ENCODE measurements around the gene CHMP4A. TPM values are rescaled to one million over a fixed set of nuclear protein-coding genes. Genes with fewer than 3 reads are reported as not detected.

The CHMP4A gene
- total RNA-seq, 1 donor from 2014 or later = 32.2 TPM

GRCh38 chr14:24190416-24190815 lies 22.9 kb downstream of the CHMP4A start:
- no peak overlapping the region for H3K27ac Mint-ChIP-seq (ENCODE audit: unreplicated experiment)
- no peaks in the 10 kb centered on the region for H3K27me3 ChIP-seq (ENCODE audit: insufficient read depth, low read length)
- no peak overlapping the region for H3K4me2 ChIP-seq (ENCODE audit: low read length)
- FAIRE-seq (no peak), DNase-seq (ENCODE audit: low read depth) (no peak)
- no peak overlapping the region for H2AFZ ChIP-seq (ENCODE audit: low read depth, low read length)
- peaks cover 28% of the 10 kb centered on the region for H3K36me3 ChIP-seq (ENCODE audit: insufficient read depth, low read length)
- H3K27ac ChIP-seq (ENCODE audit: low read depth, low read length) = no peak overlapping the region
- no peak overlapping the region for H3K9ac ChIP-seq (ENCODE audit: low read length)
- peaks cover 26% of the 10 kb centered on the region for H3K4me1 Mint-ChIP-seq (ENCODE audit: low read depth, unreplicated experiment)
- no peaks in the 10 kb centered on the region for H3K9me3 Mint-ChIP-seq (ENCODE audit: unreplicated experiment)
- H3K9me3 ChIP-seq (ENCODE audit: insufficient read depth, low read depth, low read length) = no peaks in the 10 kb centered on the region
- H4K20me1 ChIP-seq (ENCODE audit: insufficient read depth, low read length) = peaks cover 21% of the 10 kb centered on the region
- no peaks in the 10 kb centered on the region for H3K27me3 Mint-ChIP-seq (ENCODE audit: low read depth, unreplicated experiment)
- TF ChIP-seq, protein P1, sequence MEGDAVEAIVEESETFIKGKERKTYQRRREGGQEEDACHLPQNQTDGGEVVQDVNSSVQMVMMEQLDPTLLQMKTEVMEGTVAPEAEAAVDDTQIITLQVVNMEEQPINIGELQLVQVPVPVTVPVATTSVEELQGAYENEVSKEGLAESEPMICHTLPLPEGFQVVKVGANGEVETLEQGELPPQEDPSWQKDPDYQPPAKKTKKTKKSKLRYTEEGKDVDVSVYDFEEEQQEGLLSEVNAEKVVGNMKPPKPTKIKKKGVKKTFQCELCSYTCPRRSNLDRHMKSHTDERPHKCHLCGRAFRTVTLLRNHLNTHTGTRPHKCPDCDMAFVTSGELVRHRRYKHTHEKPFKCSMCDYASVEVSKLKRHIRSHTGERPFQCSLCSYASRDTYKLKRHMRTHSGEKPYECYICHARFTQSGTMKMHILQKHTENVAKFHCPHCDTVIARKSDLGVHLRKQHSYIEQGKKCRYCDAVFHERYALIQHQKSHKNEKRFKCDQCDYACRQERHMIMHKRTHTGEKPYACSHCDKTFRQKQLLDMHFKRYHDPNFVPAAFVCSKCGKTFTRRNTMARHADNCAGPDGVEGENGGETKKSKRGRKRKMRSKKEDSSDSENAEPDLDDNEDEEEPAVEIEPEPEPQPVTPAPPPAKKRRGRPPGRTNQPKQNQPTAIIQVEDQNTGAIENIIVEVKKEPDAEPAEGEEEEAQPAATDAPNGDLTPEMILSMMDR (IDR thresholded peaks at IDR 0.05; ENCODE audit: insufficient read depth, low read depth, low read length) = no peak
- TF ChIP-seq EZH2 (IDR thresholded peaks at IDR 0.05; ENCODE audit: insufficient read depth, low read length) = no peak
- H3K36me3 Mint-ChIP-seq (ENCODE audit: low read depth, unreplicated experiment) = peaks cover 17% of the 10 kb centered on the region
- H3K79me2 ChIP-seq (ENCODE audit: insufficient read depth, low read length) = peaks cover 68% of the 10 kb centered on the region
- no peak overlapping the region for H3K4me3 Mint-ChIP-seq (ENCODE audit: unreplicated experiment)
- H3K4me3 ChIP-seq (ENCODE audit: insufficient read depth, low read depth, low read length) = no peak overlapping the region
- peaks cover 17% of the 10 kb centered on the region for H3K4me1 ChIP-seq (ENCODE audit: insufficient read depth, low read length)

GRCh38 chr14:24189460-24189859 lies 23.8 kb downstream of the CHMP4A start:
- Mint-ChIP-seq H3K27ac (ENCODE audit: unreplicated experiment) (peak overlapping the region; percentile 20), H3K36me3 (ENCODE audit: low read depth, unreplicated experiment) (peaks cover 16% of the 10 kb centered on the region), H3K4me1 (ENCODE audit: low read depth, unreplicated experiment) (peaks cover 20% of the 10 kb centered on the region), H3K9me3 (ENCODE audit: unreplicated experiment) (no peaks in the 10 kb centered on the region), H3K4me3 (ENCODE audit: unreplicated experiment) (peak overlapping the region; percentile 91), H3K27me3 (ENCODE audit: low read depth, unreplicated experiment) (no peaks in the 10 kb centered on the region)
- Histone ChIP-seq H3K9ac (ENCODE audit: low read length) (no peak overlapping the region), H3K27ac (ENCODE audit: low read depth, low read length) (no peak overlapping the region), H2AFZ (ENCODE audit: low read depth, low read length) (no peak overlapping the region), H3K4me1 (ENCODE audit: insufficient read depth, low read length) (peaks cover 14% of the 10 kb centered on the region), H4K20me1 (ENCODE audit: insufficient read depth, low read length) (peaks cover 25% of the 10 kb centered on the region), H3K79me2 (ENCODE audit: insufficient read depth, low read length) (peaks cover 59% of the 10 kb centered on the region), H3K36me3 (ENCODE audit: insufficient read depth, low read length) (peaks cover 32% of the 10 kb centered on the region), H3K27me3 (ENCODE audit: insufficient read depth, low read length) (no peaks in the 10 kb centered on the region), H3K4me3 (ENCODE audit: insufficient read depth, low read depth, low read length) (no peak overlapping the region), H3K4me2 (ENCODE audit: low read length) (peak overlapping the region; percentile 96), H3K9me3 (ENCODE audit: insufficient read depth, low read depth, low read length) (no peaks in the 10 kb centered on the region)
- no peak for DNase-seq (ENCODE audit: low read depth)
- TF ChIP-seq, protein P1 (IDR thresholded peaks at IDR 0.05; ENCODE audit: insufficient read depth, low read depth, low read length) = no peak
- TF ChIP-seq EZH2 (IDR thresholded peaks at IDR 0.05; ENCODE audit: insufficient read depth, low read length) = no peak
- FAIRE-seq = no peak

DNA sequence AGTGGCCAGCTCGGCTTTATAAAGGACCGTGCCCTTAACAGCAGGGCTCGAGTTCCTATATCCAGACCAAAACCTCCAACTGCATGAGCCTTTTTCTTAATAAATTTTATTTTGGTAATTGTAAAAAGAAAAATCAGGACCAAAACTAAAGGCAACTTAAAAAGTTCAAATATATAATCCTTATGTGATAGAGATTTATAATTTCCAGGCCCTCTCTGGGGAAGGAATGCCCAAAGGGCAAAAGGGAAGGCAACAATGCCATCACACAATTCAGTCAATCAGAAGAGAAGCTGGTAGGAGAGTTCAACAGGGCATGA lies 24.3 kb downstream of the CHMP4A start:
- FAIRE-seq (no peak), DNase-seq (ENCODE audit: low read depth) (no peak)
- peak overlapping the region; percentile 25 for H3K27ac ChIP-seq (ENCODE audit: low read depth, low read length)
- no peaks in the 10 kb centered on the region for H3K9me3 ChIP-seq (ENCODE audit: insufficient read depth, low read depth, low read length)
- H3K4me3 ChIP-seq (ENCODE audit: insufficient read depth, low read depth, low read length) = no peak overlapping the region
- H3K36me3 Mint-ChIP-seq (ENCODE audit: low read depth, unreplicated experiment) = peaks cover 16% of the 10 kb centered on the region
- peaks cover 15% of the 10 kb centered on the region for H3K4me1 Mint-ChIP-seq (ENCODE audit: low read depth, unreplicated experiment)
- H3K27me3 Mint-ChIP-seq (ENCODE audit: low read depth, unreplicated experiment) = no peaks in the 10 kb centered on the region
- peak overlapping the region; percentile 27 for H3K9ac ChIP-seq (ENCODE audit: low read length)
- peaks cover 25% of the 10 kb centered on the region for H4K20me1 ChIP-seq (ENCODE audit: insufficient read depth, low read length)
- H3K4me2 ChIP-seq (ENCODE audit: low read length) = peak overlapping the region; percentile 96
- TF ChIP-seq EZH2 (IDR thresholded peaks at IDR 0.05; ENCODE audit: insufficient read depth, low read length) = no peak
- TF ChIP-seq, protein P1 (IDR thresholded peaks at IDR 0.05; ENCODE audit: insufficient read depth, low read depth, low read length) = no peak
- no peaks in the 10 kb centered on the region for H3K27me3 ChIP-seq (ENCODE audit: insufficient read depth, low read length)
- H3K79me2 ChIP-seq (ENCODE audit: insufficient read depth, low read length) = peaks cover 54% of the 10 kb centered on the region
- H2AFZ ChIP-seq (ENCODE audit: low read depth, low read length) = peak overlapping the region; percentile 35
- peaks cover 14% of the 10 kb centered on the region for H3K4me1 ChIP-seq (ENCODE audit: insufficient read depth, low read length)
- H3K27ac Mint-ChIP-seq (ENCODE audit: unreplicated experiment) = peak overlapping the region; percentile 34
- H3K9me3 Mint-ChIP-seq (ENCODE audit: unreplicated experiment) = no peaks in the 10 kb centered on the region
- H3K4me3 Mint-ChIP-seq (ENCODE audit: unreplicated experiment) = peak overlapping the region; percentile 91
- H3K36me3 ChIP-seq (ENCODE audit: insufficient read depth, low read length) = peaks cover 32% of the 10 kb centered on the region

Data from astrocyte (in vitro differentiated cells and primary cell).